Effector CD4-positive, alpha-beta T cell (primary cell): Measurements from ENCODE around the gene MME.
"Not testable (repeated sequence)": the region's sequence is repeated elsewhere in the genome, so short reads cannot be mapped to it uniquely, and the experiment has no call there.

Experiments used
- DNase-seq: peaks from one replicate; pipeline ENCODE4 v3.0.0-alpha.2; 2020

The MME gene

GRCh38 chr3:155086051-155086450, 5.9 kb downstream of the MME start:
- no peak for DNase-seq

- no peak for DNase-seq
These were observed 8.7 kb downstream of the MME start for GRCh38 chr3:155088706-155089345.

GRCh38 chr3:155089495-155089894, 9.4 kb downstream of the MME start:
- DNase-seq, result no peak

GRCh38 chr3:155093261-155093660, 13.1 kb downstream of the MME start:
- no peak for DNase-seq

GRCh38 chr3:155096303-155097008, 16.3 kb downstream of the MME start:
- DNase-seq, result no peak

- no peak for DNase-seq
These were observed 16.9 kb downstream of the MME start for GRCh38 chr3:155097009-155097349.

GRCh38 chr3:155101398-155101797, 21.3 kb downstream of the MME start:
- no peak for DNase-seq

GRCh38 chr3:155102329-155102728, 22.2 kb downstream of the MME start:
- DNase-seq, result no peak

GRCh38 chr3:155103686-155104085, 23.6 kb downstream of the MME start:
- DNase-seq, result no peak

GRCh38 chr3:155106119-155106518, 26.0 kb downstream of the MME start:
- DNase-seq, result no peak

GRCh38 chr3:155110022-155110421, 29.9 kb downstream of the MME start:
- DNase-seq, result no peak

GRCh38 chr3:155110996-155111901, 31.1 kb downstream of the MME start:
- DNase-seq, result no peak

- no peak for DNase-seq
These were observed 31.9 kb downstream of the MME start for GRCh38 chr3:155111971-155112370.

GRCh38 chr3:155112661-155113389, 32.7 kb downstream of the MME start:
- no peak for DNase-seq

- DNase-seq, result not testable (repeated sequence)
These were observed 44.6 kb downstream of the MME start for GRCh38 chr3:155124745-155125144.

GRCh38 chr3:155129396-155129795, 49.3 kb downstream of the MME start:
- no peak for DNase-seq

GRCh38 chr3:155130001-155130400, 49.9 kb downstream of the MME start:
- DNase-seq, result no peak

- no peak for DNase-seq
These were observed 51.0 kb downstream of the MME start for GRCh38 chr3:155131104-155131503.

GRCh38 chr3:155134311-155134710, 54.2 kb downstream of the MME start:
- DNase-seq, result not testable (repeated sequence)

- DNase-seq, result no peak
These were observed 54.9 kb downstream of the MME start for GRCh38 chr3:155135003-155135402.

GRCh38 chr3:155138677-155139076, 58.6 kb downstream of the MME start:
- DNase-seq, result no peak

GRCh38 chr3:155147588-155147987, 67.5 kb downstream of the MME start:
- DNase-seq, result no peak

GRCh38 chr3:155149494-155149893, 69.4 kb downstream of the MME start:
- DNase-seq, result no peak
